NCI-H187 treated with DMSO at 0.1 percent for 48 hours (cell line): Measurements from ENCODE around the gene FNIP1.
"Not testable (repeated sequence)": the region's sequence is repeated elsewhere in the genome, so short reads cannot be mapped to it uniquely, and the experiment has no call there.

Experiments used
- DNase-seq: peaks from one replicate; lab custom pipeline; 2025; lab: John Stamatoyannopoulos, UW

FNIP1 gene

DNA sequence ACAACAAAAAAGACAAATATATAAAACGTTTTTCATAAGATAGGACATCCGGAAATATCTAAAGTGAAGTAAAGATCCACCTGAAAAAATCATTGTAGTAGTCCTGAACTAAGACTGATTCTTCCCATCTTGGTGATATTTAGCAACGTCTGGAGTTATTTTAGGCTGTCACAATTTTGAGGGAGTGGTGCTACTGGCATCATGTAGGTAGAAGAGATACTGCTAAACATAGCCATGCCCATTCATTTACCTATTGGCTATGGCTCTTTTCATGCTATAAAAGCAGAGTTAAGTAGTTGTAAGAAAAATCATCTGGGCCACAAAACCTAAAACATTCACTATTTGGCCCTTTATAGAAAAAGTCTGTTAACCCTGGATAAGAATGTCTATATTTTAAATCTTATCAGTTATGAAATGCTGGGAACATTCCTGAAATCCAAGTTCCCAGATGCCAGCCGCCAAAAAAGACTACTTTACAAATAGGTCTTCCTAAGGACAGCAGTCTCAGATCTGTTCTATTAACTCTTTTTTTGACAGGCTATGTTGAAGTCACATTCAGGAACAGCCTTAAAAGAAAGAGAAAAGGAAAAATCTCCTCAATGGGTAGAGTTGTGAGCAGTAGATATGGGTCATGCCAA is 188.8 kb downstream of the FNIP1 start:
- DNase-seq = no peak

GRCh38 chr5:131607418-131607817 is 189.4 kb downstream of the FNIP1 start:
- DNase-seq = no peak

- DNase-seq = no peak
Observed at GRCh38 chr5:131605086-131605485, 191.7 kb downstream of the FNIP1 start.

DNA sequence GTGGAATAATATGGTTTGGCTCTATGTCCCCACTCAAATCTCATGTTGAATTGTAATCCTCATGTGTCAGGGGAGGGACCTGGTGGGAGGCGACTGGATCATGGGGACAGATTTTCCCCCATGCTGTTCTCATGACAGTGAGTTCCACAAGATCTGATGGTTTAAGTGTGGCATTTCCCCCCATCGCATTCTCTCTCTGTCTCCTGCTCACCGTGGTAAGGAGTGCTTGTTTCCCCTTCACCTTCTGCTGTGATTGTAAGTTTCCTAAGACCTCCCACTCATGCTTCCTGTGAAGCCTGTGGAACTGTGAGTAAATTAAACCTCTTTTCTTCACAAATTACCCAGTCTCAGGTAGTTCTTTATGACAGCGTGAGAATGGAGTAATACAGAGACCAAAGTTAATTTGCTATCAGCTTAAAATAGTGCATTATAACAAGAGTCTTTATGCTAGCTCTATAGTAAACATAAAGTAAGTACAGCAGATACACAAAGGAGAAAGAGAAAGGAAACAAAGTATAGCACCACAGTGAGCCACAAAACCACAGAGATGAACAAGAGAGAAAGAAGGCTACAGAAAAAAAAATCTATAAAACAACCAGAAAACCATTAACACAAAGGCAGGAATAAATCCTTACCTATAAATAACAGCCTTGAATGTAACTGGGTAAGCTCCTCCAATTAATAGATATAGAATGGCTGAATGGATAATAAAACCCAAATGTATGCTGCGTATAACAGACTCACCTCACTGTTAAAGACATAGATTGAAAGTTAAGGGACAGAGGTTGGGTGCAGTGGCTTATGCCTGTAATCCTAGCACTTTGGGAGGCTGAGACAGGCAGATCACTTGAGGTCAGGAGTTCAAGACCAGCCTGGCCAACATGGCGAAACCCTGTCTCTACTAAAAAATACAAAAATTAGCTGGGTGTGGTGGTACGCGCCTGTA is 201.5 kb downstream of the FNIP1 start:
- no peak for DNase-seq

- DNase-seq = no peak
Observed at GRCh38 chr5:131593921-131594320, 202.9 kb downstream of the FNIP1 start.

- DNase-seq = not testable (repeated sequence)
Observed at GRCh38 chr5:131593436-131593835, 203.4 kb downstream of the FNIP1 start.
